Chondrocyte (in vitro differentiated cells): ENCODE results near the gene CSTPP1. TPM values are rescaled to one million over a fixed set of nuclear protein-coding genes. Genes with fewer than 3 reads are reported as not detected.

Source experiments
- DNase-seq: peaks from one replicate; pipeline ENCODE4 v3.0.0; 2021; ENCODE audit warnings: mixed read lengths, low spot score
- H3K27ac Mint-ChIP-seq: one replicate; pipeline ENCODE4 v1.8.0; 2021; ENCODE audit warnings: mild to moderate bottlenecking, moderate library complexity, mixed read lengths; ENCODE audit not compliant: unreplicated experiment
- H3K27me3 Mint-ChIP-seq: 2 replicates; pipeline ENCODE4 v1.8.0; 2021; ENCODE audit warnings: low read depth, mixed read lengths
- H3K36me3 Mint-ChIP-seq: 2 replicates; pipeline ENCODE4 v1.8.0; 2021; ENCODE audit warnings: low read depth, mixed read lengths
- H3K4me1 Mint-ChIP-seq: 2 replicates; pipeline ENCODE4 v1.8.0; 2021; ENCODE audit warnings: low read depth, mild to moderate bottlenecking, mixed read lengths
- H3K4me3 Mint-ChIP-seq: one replicate; pipeline ENCODE4 v1.8.0; 2021; ENCODE audit warnings: mild to moderate bottlenecking, moderate library complexity, mixed read lengths; ENCODE audit not compliant: unreplicated experiment
- H3K9me3 Mint-ChIP-seq: 2 replicates; pipeline ENCODE4 v1.8.0; 2021; ENCODE audit warnings: low read depth, mixed read lengths
- CTCF ChIP-seq: fragments of 200-600 bp; sonication (generic); IDR thresholded peaks from 2 replicates; pipeline ENCODE4 v1.5.0; 2021; ENCODE audit warnings: antibody characterized with exemption, mild to moderate bottlenecking, moderate library complexity
- total RNA-seq: library from RNA; stranded (reverse); gene quantifications from 3 replicates; pipeline ENCODE4 v1.2.1, GENCODE V29; 2021

The CSTPP1 gene
- total RNA-seq, 1 donor from 2014 or later: 19.6 TPM

GRCh38 chr11:47176328-47177228 is 240.0 kb downstream of the CSTPP1 start, which contains the start of gene ARFGAP2:
Gene ARFGAP2, minus strand, starts transcription at chr11:47176879. Its CDS starts 26 bp downstream, at chr11:47176853.
- Mint-ChIP-seq H3K27me3 (no peaks in the 10 kb centered on the region), H3K4me3 (peak within 1 kb of the TSS; percentile 96), H3K36me3 (peaks cover 16% of the 10 kb centered on the region), H3K27ac (peak within 1 kb of the TSS; percentile 100), H3K4me1 (peaks cover 26% of the 10 kb centered on the region), H3K9me3 (no peaks in the 10 kb centered on the region)
- DNase-seq: peak; percentile 98
- no peak for TF ChIP-seq CTCF

GRCh38 chr11:47177229-47177845 is 240.8 kb downstream of the CSTPP1 start:
- Mint-ChIP-seq H3K4me3 (peak overlapping the region; percentile 82), H3K36me3 (peaks cover 12% of the 10 kb centered on the region), H3K27ac (peak overlapping the region; percentile 97), H3K27me3 (no peaks in the 10 kb centered on the region), H3K4me1 (peaks cover 26% of the 10 kb centered on the region), H3K9me3 (no peaks in the 10 kb centered on the region)
- TF ChIP-seq CTCF: peak; percentile 91
- DNase-seq: no peak

- DNase-seq: no peak
- Mint-ChIP-seq H3K9me3 (no peaks in the 10 kb centered on the region), H3K4me1 (peaks cover 26% of the 10 kb centered on the region), H3K27ac (peak overlapping the region; percentile 97), H3K36me3 (peaks cover 9% of the 10 kb centered on the region), H3K4me3 (peak overlapping the region; percentile 82), H3K27me3 (no peaks in the 10 kb centered on the region)
- no peak for TF ChIP-seq CTCF
Measured at GRCh38 chr11:47177846-47178245, 241.3 kb downstream of the CSTPP1 start.

GRCh38 chr11:47178316-47178715 is 241.8 kb downstream of the CSTPP1 start:
- no peak for DNase-seq
- no peaks in the 10 kb centered on the region for H3K27me3 Mint-ChIP-seq

More at GRCh38 chr11:47178316-47178715, 241.8 kb downstream of the CSTPP1 start:
- no peaks in the 10 kb centered on the region for H3K9me3 Mint-ChIP-seq
- H3K4me3 Mint-ChIP-seq: no peak overlapping the region
- peaks cover 7% of the 10 kb centered on the region for H3K36me3 Mint-ChIP-seq
- no peak for TF ChIP-seq CTCF
- peaks cover 26% of the 10 kb centered on the region for H3K4me1 Mint-ChIP-seq
- H3K27ac Mint-ChIP-seq: no peak overlapping the region
